Measurements from ENCODE around the gene HBS1L.

GRCh38 chr6:135052939-135053338 is 1.7 kb downstream of the HBS1L start:
- TF ChIP-seq POLR2A (IDR thresholded peaks at IDR 0.05) = no peak
- TF ChIP-seq, protein P1, sequence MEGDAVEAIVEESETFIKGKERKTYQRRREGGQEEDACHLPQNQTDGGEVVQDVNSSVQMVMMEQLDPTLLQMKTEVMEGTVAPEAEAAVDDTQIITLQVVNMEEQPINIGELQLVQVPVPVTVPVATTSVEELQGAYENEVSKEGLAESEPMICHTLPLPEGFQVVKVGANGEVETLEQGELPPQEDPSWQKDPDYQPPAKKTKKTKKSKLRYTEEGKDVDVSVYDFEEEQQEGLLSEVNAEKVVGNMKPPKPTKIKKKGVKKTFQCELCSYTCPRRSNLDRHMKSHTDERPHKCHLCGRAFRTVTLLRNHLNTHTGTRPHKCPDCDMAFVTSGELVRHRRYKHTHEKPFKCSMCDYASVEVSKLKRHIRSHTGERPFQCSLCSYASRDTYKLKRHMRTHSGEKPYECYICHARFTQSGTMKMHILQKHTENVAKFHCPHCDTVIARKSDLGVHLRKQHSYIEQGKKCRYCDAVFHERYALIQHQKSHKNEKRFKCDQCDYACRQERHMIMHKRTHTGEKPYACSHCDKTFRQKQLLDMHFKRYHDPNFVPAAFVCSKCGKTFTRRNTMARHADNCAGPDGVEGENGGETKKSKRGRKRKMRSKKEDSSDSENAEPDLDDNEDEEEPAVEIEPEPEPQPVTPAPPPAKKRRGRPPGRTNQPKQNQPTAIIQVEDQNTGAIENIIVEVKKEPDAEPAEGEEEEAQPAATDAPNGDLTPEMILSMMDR (IDR thresholded peaks at IDR 0.05) = no peak
- no peak for TF ChIP-seq EP300 (IDR thresholded peaks at IDR 0.05)

Data from tibial nerve (tissue), 4 donors.